ENCODE data around the gene HCAR1.

DNA sequence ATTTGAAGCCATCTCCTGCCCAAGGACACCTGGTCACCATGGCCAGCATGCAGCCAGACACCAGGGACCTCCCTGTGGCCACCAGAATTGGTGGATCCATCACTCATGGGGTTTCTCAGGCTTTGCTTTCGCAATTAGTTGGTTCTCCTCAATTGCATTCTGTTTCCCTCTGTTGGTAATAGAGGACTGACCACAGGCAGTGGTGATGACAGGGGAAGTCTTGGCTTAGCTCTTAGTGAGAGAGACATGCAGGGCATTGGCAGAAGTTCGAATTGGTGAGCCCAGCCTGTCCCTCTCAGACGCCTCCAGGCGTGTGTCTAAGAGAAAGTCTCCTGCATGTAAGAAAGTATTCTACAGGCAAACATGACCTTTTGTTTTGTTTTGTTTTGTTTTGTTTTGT is 48.8 kb downstream of the HCAR1 start:
- TF ChIP-seq, protein P1, sequence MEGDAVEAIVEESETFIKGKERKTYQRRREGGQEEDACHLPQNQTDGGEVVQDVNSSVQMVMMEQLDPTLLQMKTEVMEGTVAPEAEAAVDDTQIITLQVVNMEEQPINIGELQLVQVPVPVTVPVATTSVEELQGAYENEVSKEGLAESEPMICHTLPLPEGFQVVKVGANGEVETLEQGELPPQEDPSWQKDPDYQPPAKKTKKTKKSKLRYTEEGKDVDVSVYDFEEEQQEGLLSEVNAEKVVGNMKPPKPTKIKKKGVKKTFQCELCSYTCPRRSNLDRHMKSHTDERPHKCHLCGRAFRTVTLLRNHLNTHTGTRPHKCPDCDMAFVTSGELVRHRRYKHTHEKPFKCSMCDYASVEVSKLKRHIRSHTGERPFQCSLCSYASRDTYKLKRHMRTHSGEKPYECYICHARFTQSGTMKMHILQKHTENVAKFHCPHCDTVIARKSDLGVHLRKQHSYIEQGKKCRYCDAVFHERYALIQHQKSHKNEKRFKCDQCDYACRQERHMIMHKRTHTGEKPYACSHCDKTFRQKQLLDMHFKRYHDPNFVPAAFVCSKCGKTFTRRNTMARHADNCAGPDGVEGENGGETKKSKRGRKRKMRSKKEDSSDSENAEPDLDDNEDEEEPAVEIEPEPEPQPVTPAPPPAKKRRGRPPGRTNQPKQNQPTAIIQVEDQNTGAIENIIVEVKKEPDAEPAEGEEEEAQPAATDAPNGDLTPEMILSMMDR (IDR thresholded peaks at IDR 0.05) = no peak
- no peak for TF ChIP-seq POLR2A (IDR thresholded peaks at IDR 0.05)
- TF ChIP-seq POLR2AphosphoS5 (IDR thresholded peaks at IDR 0.05) = no peak
